ENCODE data around the gene THSD8.
"Not testable (repeated sequence)": the region's sequence is repeated elsewhere in the genome, so short reads cannot be mapped to it uniquely, and the experiment has no call there.

THSD8 gene

DNA sequence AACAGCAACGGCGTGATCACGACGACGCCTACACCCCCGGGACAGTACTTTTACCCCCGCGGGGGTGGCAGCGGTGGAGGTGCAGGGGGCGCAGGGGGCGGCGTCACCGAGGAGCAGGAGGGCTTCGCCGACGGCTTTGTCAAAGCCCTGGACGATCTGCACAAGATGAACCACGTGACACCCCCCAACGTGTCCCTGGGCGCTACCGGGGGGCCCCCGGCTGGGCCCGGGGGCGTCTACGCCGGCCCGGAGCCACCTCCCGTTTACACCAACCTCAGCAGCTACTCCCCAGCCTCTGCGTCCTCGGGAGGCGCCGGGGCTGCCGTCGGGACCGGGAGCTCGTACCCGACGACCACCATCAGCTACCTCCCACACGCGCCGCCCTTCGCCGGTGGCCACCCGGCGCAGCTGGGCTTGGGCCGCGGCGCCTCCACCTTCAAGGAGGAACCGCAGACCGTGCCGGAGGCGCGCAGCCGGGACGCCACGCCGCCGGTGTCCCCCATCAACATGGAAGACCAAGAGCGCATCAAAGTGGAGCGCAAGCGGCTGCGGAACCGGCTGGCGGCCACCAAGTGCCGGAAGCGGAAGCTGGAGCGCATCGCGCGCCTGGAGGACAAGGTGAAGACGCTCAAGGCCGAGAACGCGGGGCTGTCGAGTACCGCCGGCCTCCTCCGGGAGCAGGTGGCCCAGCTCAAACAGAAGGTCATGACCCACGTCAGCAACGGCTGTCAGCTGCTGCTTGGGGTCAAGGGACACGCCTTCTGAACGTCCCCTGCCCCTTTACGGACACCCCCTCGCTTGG, 9.6 kb upstream of the THSD8 start:
- peak; percentile 81 for DNase-seq

DNA sequence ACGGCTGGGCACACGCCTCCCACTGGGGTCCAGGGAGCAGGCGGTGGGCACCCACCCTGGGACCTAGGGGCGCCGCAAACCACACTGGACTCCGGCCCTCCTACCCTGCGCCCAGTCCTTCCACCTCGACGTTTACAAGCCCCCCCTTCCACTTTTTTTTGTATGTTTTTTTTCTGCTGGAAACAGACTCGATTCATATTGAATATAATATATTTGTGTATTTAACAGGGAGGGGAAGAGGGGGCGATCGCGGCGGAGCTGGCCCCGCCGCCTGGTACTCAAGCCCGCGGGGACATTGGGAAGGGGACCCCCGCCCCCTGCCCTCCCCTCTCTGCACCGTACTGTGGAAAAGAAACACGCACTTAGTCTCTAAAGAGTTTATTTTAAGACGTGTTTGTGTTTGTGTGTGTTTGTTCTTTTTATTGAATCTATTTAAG, 9.0 kb upstream of the THSD8 start:
- DNase-seq, result no peak

DNA sequence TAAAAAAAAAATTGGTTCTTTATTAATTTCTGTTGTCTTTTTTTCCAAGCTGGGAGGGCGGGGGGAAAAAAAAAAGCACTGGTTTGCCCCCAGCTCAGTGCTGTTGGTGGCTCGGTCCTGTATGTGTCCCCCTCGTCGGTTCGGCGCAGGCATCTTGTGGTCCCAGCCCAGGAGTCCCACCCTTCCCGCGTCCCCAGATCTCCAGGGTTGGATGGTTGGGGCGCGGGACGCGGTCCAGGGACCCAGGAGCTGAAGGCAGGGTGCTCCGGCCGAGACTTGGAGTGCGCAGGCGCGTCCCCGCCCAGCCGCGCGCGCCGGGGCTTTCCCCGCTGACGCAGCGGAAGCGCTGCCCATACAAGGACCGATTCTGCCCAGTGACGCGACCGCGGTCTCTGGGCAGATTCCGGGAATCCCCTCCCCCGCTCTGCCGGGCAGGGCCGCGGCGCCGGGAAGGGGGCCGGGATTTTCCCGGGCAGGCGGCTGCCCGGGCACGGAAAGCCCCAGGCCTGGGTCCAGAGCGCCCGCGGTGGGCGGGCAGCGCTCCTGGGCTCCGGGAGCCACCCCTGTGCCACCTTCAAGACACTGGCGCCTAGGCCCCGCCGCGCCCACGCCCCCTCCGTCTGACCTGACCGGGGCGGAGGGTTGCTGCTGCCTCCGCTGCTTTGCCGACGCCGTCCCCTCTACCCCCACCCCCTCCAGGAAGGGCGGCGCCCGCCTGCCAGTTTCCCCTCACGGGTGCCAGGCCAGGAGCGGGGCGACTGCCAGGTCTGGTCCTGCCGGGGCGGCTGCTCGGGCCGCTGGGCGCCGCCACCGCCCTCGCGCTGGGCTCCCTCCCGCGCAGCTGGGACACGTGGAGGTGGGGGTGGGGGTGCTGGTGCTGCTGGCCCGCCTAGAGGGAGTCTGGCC, 8.3 kb upstream of the THSD8 start:
- peak; percentile 96 for DNase-seq

DNA sequence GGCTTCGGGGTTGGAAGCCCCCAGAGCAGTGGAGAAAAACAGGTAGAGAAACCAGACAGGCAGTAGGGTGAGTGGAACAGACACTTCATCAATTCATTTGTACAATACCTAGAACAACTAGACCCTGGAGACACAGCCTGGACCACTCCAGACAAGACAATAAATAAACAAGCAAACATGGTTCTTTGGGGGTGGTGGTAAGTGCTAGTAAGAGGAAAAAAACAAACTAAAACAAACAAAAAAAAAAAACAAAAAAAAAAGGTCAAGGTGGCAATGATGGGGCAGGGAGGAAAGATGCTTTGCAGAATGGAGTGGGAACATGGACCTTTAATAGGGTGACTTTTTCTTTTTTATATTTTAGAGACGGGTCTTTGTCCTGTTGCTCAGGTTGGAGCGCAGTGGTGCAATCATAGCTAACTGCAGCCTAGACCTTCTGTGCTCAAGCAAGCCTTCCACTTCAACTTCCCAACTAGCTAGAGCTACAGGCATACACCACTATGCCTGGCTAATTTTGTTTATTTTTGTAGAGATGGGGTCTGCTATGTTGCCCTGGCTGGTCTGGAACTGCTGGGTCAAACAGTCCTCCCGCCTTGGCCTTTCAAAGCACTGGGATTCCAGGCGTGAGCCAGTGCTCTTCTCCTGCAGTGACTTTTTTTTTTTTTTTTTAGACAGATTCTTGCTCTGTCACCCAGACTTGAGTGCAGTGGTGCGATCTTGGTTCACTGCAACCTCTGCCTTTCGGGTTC, 7.5 kb upstream of the THSD8 start:
- no peak for DNase-seq

DNA sequence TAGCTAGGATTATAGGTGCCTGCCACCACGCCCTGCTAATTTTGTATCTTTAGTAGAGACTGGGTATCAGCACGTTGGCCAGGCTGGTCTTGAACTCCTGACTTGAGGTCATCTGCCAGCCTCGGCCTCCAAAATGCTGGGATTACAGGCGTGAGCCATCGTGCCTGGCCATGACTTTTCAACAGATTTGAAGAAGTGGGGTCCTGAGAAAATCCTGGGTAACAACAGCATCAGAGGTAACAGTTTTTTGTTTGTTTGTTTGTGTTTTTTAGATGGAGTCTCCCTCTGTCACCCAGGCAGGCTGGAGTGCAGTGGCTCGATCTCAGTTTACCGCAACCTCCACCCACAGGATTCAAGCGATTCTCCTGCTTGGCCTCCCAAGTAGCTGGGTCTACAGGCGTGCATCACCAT, 6.9 kb upstream of the THSD8 start:
- no peak for DNase-seq

DNA sequence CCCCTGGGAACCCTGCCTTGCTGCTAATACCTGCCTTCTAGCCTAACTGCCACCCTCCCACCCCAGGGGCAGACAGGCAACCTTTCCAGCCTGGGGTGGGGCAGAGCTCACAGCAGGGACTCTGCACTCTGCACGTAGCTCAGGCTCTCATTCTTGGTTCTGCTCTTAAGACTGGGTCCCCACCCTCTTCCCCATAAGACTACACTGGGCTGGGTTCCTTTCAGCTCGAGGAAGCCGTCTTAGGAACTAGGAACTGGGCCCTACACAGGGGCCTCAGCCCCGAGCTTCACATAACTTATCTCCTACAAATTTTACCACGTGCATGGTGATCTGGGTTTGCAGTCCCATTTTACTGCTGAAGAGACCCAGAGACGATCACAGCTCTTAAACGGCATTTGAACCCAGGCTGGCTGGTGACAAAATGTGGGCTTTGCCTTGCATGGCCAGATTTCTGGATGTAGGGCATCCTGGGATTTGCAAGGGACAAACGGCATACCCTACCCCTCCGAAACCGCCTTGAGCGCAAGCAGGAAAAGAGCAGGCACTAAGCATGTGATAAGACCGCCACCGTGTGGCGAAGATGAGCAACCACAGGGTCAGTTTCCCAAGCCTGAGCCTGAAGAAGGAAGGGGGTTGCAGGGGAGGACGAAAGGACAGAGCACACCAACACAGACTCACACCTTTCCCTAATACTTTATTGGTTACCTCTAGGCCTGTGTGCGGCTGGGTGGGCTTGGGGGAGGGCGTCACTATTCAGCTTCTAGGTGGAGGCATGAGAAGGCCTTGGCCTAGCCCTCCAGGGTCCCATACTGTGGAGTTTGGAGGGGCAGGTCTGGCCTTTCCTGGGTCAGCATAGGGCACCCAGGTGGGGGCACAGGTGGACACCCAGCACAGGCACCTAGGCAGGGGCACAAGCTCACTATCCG, 5.5 kb upstream of the THSD8 start:
- peak; percentile 86 for DNase-seq

DNA sequence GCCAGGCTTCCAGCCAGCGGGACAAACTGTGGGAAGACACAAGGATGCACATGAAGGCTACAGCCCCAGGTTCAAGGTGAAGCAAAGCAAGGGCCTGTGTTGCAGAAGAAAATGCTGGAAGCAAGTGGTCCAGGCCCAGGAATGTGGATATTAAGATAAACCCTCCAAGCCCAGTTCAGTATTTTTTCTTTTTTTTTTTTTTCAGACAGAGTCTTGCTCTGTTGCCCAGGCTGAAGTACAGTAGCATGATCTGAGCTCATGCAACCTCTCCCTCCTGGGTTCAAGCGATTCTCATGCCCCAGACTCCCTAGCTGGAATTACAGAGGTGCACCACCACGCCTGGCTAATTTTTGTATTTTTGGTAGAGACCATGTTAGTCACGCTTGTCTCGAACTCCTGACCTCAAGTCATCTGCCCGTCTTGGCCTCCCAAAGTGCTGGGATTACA, 4.7 kb upstream of the THSD8 start:
- DNase-seq, result no peak

DNA sequence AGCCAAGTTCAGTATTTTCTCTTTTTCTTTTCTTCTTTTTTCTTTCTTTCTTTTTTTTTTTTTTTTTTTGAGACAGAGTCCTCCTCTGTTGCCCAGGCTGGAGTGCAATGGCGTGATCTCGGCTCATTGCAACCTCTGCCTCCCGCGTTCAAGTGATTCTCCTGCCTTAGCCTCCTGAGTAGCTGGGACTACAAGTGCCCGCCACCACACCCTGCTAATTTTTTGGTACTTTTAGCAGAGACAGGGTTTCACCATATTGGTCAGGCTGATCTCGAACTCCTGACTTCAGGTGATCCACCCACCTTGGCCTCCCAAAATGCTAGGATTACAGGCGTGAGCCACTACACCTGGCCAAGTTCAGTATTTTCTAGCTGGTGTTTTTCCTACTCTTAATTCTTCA, 4.3 kb upstream of the THSD8 start:
- not testable (repeated sequence) for DNase-seq

DNA sequence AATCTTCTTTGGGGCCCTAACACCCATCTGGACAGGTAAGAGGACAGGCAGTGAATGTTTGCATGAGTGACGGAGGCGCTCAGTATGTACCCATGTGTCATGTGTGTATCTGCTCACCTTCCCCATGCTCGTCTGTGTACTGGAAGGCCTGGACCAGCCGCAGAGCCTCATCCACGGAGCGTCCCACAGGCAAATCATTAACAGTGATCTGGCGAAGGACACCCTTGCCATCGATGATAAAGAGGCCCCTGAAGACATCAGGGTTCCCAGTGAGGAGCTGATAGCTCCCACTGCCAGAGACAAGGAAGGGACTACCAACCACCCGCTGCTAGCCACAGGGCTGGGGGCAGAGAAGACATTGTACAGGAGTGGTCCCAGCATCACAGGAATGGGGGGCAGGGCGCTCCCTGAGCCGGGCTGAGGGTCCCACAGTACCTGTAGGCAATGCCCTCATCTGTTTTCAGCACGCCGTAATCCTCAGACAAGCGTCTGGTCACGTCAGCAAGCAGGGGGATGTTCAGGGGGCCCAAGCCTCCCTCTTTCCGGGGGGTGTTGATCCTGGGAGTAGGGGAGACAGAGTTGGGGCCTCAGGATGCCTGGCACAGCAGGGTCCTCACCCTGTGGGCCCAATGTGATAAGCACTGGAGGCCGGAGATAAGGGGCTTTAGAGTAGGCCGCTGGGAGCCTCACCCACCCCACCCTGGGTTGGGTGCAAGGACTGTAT, 2.0 kb upstream of the THSD8 start:
- no peak for DNase-seq

DNA sequence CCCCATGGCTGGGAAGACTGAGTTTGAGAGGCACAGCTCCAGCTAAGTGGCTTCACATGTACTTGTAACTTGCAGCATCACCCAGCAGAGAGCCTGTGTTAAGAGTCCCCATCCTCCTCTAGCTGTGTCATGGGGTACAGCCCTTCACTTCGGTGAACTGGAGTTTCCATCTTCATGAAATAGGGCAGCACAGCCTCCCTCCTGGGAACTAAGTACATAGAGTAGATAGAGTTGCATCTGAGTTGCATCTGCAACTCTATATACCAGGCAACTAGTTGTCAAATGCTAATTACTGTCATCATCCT, 1.5 kb upstream of the THSD8 start:
- no peak for DNase-seq

DNA sequence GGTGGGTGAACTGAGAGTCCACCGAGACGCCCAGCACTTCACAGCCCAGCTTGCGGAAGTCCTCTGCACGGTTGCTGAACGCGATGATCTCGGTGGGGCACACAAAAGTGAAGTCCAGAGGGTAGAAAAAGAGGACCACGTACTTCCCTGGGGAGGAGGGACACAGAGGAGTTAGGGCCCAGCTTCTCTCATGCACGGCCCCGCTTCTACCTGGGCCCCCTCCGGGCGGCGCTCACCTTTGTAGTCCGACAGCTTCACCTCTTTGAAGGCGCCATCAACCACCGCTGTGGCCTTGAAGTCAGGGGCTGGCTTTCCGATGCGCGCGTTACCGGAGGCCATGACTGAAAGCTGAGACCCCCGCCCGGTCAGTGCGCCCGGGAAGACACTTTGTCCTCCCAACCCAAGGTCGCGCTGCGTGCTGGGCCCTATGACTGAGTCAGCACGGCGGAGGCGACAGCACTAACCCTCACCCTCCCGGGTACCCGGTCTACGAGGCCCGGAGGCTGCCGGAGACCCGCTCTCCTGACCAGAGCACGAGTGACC, 875 bp upstream of the THSD8 start:
- DNase-seq, result no peak

DNA sequence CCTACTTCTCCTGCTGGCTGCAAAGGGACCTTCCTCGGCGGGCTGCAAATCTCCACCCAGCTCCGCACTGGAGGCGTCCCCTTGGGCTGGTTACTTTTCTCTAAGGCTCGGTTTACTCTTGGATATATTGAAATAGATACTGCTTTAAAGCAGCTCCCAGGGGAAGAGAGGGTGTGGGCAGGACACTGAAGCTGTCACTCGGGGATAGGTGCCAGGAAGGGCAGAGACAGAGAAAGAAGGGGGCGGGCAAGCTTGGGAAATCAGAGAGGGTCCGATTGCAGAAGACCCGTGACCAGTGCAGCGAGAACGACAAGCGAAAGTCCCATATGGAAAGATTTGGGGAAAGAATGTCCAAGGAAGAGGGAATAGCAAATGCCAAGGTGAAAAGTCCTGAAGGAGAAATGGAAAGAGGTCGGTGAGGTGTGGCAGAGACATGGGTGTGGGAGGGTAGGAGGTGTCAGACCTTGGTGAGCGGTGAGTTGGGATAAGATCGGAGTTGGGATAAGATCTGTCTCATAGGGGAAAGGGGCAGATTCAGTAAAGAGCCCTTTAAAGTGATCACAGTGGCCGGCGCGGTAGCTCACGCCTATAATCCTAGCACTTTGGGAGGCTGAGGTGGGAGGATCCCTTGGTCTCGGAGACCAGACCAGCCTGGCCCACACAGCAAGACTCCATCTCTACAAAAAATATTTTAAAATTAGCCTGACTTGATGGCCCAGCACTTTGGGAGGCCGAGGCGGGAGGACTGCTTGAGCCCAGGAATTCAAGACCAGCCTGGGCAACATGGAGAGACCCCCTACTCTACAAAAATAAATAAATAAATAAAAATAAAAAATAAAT, 618 bp downstream of the THSD8 start:
- no peak for DNase-seq

DNA sequence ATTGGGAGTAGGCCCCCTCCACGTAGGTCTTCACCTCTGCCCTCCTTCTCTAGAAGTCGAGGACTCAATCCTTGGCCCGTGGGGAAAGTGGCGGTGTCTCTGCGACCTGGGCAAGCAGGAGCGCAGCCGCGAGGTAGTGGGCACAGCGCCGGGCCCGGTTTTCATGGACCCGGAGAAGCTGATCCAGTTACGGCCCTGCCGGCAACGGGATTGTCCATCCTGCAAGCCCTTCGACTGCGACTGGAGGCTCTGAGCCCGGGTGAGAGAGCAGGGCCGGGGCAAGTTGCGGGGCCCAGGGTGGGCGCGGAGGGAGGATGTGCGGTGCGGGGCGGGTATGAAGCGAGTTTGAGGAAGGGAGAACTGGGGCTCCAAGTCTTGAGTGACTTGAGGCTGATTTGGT, 2.2 kb downstream of the THSD8 start:
- DNase-seq, result no peak

DNA sequence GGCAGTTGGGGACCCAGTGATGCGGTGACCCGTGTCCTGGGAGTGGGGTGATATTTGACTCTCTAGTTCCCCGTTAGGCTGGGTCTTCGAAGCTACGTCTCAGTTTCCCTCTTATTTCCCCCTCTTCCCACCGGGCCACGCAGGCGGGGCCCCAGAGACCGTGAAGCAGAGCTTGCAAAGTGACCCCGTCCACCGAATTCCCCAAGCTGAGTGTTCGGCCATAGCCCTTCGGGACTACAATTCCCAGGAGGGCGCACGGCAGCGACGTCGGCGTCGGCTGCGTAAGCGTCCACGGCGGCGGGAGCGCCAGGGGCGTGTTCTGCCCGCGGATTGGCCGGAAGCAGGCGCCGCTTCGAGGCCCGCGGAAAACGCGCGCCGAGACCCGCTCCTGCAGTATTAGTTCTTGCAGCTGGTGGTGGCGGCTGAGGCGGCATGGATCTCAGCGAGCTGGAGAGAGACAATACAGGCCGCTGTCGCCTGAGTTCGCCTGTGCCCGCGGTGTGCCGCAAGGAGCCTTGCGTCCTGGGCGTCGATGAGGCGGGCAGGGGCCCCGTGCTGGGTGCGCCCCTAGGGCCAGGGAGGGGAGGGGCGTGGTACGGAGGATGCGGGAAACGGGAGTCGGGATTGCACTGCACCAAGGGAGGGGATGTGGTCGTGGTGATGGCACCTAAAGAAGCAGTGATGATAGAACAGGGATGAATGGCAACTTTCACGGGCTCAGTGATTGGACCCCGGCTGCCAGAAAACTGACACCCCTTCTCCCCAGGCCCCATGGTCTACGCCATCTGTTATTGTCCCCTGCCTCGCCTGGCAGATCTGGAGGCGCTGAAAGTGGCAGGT, 4.6 kb downstream of the THSD8 start, which contains the start of gene RNASEH2A:
Gene RNASEH2A (plus strand): TSS at position 343 of the 840 bp plus-strand sequence. CDS start 90 bp downstream, at position 433.
- peak; percentile 93 for DNase-seq

DNA sequence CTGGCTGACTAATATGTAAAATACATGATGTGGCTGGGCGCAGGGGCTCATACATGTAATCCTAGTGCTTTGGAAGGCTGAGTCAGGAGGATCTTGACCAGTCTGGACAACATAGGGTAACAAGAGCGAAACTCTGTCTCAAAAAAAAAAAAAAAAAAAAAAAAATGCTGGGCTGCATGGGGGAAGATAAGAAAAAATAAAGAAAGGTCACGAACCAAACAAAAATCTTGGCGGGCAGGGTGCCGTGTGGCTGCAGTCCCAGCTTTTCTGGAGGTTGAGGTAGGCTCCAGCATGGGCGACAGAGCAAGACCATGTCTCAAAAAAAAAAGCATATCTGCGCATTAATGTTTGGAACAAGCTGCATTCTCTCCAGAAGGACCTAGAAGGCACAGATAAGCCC, 13.2 kb downstream of the THSD8 start:
- no peak for DNase-seq

DNA sequence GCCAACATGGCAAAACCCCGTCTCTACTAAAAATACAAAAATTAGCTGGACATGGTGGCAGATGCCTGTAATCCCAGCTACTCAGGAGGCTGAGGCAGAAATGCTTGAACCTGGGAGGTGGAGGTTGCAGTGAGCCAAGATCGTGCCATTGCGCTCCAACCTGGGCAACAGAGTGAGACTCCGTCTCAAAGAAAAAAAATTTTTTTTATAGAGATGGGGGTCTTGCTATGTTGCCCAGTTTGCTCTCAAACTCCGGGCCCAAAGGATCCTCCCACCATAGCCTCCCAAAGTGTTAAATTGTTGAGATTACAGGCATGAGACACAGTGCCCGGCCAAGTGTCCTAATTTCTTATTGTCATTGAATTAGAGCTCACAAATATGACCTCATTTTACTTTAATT, 15.3 kb downstream of the THSD8 start:
- DNase-seq, result not testable (repeated sequence)

DNA sequence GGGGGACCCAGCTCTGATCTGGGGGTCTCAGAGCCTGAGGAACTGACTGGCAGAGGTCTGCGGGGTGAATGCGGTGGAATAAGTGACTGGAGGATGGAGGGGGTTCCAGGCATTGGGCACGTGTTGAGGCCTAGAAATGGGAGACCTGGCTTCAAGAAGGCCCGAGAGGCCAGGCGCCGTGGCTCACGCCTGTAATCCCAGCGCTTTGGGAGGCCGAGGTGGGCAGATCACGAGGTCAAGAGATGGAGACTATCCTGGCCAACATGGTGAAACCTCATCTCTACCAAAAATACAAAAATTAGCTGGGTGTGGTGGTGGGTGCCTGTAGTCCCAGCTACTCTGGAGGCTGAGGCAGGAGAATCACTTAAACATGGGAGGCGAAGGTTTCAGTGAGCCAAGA, 15.9 kb downstream of the THSD8 start:
- DNase-seq, result not testable (repeated sequence)

DNA sequence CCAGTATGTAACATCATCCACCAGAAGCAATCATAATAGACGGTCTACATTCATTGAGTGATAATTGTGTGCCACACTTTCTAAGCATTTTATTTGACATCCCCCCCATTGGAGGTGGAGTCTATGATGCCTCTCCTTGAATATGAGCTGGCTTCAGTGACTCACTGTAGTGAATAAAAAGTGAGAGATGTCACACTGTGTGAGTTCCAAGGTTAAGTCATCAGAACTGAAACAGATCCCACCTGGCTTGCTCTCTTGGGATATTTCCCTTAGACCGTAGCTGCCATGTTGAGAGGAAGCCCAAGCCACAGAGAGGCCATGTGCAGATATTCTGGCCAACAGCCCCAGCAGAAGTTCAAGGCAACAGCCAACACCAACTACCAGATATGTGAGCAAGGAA, 19.9 kb downstream of the THSD8 start:
- no peak for DNase-seq
